Mesothelial cell of epicardium (in vitro differentiated cells): ENCODE data around the gene PPP1R16B. TPM values are rescaled to one million over a fixed set of nuclear protein-coding genes. Genes with fewer than 3 reads are reported as not detected.

Experiments
- DNase-seq, 2 experiments: peaks; one replicate each; pipeline ENCODE4 v3.0.0; 2021; ENCODE audit warnings: low spot score in 2 of 2; ENCODE audit not compliant: unreplicated experiment in 2 of 2
- H3K27ac Mint-ChIP-seq: 2 replicates; pipeline ENCODE4 v1.8.0; 2021; ENCODE audit warnings: mixed read lengths
- H3K27me3 Mint-ChIP-seq: 2 replicates; pipeline ENCODE4 v1.8.0; 2021; ENCODE audit warnings: low read depth, mixed read lengths
- H3K36me3 Mint-ChIP-seq: 2 replicates; pipeline ENCODE4 v1.8.0; 2021; ENCODE audit warnings: mixed read lengths
- H3K4me1 Mint-ChIP-seq: 2 replicates; pipeline ENCODE4 v1.8.0; 2021; ENCODE audit warnings: mixed read lengths
- H3K4me3 Mint-ChIP-seq: 2 replicates; pipeline ENCODE4 v1.8.0; 2021; ENCODE audit warnings: mild to moderate bottlenecking, moderate library complexity, mixed read lengths
- H3K9me3 Mint-ChIP-seq: 2 replicates; pipeline ENCODE4 v1.8.0; 2021; ENCODE audit warnings: mixed read lengths
- total RNA-seq: library from RNA; stranded (reverse); gene quantifications from 3 replicates; pipeline ENCODE4 v1.2.1, GENCODE V29; 2021
- TF ChIP-seq, protein P1 (sequence below): fragments of 200-600 bp; sonication (generic); IDR thresholded peaks from one replicate; pipeline ENCODE4 v1.5.0; 2021; ENCODE audit warnings: antibody characterized with exemption; ENCODE audit not compliant: unreplicated experiment

PPP1R16B gene
- total RNA-seq, 1 donor from 2014 or later, result not detected

DNA sequence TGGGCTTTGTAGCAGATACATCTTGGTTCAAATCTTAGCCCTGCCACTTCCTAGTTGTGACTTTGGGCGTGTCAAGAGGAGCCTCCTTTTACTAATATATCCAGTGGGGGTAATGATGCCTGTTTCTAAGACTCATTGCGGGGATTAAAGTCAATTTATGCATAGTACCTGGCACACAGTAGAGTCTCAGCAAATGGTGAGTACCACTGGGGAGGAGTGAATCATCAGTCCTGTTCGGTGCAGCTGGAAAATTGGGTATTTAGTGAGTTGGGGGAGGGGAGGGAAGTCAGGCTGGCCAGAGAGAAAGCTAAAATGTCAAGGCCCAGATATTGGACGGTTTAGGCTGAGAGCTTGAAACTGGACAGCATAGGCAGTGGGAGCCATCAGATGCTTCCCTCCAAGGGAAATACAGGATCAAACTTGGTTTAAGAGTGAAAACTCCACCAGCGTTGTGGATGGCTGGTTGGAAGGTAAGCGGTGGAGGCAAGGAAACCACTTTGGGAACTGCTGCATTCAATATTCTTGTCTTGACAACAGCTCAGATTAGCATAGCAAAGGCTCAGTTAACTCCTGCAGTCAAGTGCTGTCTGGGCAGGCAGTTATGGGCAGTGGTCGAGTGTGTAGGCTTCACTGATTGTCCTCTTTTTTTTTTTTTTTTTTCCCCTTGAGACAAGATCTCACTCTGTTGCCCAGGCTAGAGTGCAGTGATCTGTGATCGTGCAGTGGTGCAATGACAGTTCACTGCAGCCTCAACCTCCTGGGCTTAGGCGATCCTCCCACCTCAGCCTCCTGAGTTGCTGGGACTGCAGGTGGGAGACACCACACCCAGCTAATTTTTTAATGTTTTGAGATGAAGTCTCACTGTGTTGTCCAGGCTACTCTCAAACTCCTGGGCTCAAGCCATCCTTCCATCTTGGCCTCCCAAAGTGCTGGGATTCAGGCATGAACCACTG, 12.9 kb downstream of the PPP1R16B start:
- Mint-ChIP-seq H3K36me3 (no peaks in the 10 kb centered on the region), H3K27ac (no peak overlapping the region), H3K4me3 (no peak overlapping the region), H3K4me1 (no peaks in the 10 kb centered on the region), H3K27me3 (peaks cover 65% of the 10 kb centered on the region), H3K9me3 (peaks cover 12% of the 10 kb centered on the region)
- TF ChIP-seq, protein P1, sequence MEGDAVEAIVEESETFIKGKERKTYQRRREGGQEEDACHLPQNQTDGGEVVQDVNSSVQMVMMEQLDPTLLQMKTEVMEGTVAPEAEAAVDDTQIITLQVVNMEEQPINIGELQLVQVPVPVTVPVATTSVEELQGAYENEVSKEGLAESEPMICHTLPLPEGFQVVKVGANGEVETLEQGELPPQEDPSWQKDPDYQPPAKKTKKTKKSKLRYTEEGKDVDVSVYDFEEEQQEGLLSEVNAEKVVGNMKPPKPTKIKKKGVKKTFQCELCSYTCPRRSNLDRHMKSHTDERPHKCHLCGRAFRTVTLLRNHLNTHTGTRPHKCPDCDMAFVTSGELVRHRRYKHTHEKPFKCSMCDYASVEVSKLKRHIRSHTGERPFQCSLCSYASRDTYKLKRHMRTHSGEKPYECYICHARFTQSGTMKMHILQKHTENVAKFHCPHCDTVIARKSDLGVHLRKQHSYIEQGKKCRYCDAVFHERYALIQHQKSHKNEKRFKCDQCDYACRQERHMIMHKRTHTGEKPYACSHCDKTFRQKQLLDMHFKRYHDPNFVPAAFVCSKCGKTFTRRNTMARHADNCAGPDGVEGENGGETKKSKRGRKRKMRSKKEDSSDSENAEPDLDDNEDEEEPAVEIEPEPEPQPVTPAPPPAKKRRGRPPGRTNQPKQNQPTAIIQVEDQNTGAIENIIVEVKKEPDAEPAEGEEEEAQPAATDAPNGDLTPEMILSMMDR, result no peak
- no peak for DNase-seq

DNA sequence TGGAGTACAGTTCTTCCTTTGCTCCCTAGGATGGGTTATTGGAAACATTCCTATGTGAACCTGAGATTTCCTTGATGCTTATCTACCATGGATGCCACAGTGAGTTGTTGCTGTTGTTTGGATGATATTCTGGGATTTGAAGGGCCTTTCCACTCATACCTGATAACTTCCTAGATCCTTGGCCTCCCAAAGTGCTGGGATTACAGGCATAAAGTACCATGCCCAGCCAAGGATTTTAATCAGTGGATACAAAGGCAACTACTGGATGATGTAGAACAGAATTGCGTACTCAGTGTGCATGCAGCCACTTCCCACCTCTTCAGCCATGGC, 20.0 kb downstream of the PPP1R16B start:
- Mint-ChIP-seq H3K4me1 (peaks cover 21% of the 10 kb centered on the region), H3K27me3 (peaks cover 47% of the 10 kb centered on the region), H3K4me3 (no peak overlapping the region), H3K27ac (no peak overlapping the region), H3K36me3 (no peaks in the 10 kb centered on the region), H3K9me3 (peaks cover 12% of the 10 kb centered on the region)
- TF ChIP-seq, protein P1, result no peak
- DNase-seq, result no peak

DNA sequence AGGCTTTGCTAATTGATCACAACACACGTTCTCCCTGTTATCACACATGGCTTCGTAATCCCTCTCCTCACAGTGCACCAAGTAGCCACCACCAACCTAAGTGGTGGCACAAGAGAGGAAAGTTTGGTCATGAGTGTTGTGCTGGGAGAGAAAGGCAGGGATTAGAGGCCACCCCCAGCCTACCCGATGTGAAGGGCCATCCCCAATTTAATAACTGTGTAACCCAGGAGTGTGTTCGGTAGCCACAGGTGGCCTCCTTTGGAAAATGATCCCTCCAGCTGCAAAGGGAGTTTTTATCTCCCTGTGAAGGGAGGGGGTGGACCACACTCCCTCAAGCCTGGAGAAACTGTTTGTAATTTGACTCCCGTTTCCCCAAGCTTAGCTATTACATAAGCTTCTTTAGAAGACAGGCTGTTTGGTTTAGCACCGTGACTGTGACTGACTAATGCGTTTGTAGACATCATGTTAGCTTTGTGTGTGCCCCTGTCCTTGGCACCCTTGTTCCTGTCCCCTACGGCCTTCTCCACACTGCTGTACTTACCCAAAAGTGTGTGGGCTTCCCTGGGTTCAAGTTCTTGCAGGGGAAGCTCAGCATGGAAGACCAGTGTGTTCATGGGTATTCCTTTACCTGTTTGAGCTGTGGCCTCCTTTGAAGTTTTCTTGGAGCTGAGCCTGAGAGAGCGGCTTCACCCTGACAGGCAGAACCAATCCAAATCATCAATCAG, 20.6 kb downstream of the PPP1R16B start:
- no peak for DNase-seq
- TF ChIP-seq, protein P1, result no peak
- Mint-ChIP-seq H3K4me1 (peaks cover 21% of the 10 kb centered on the region), H3K27ac (no peak overlapping the region), H3K4me3 (no peak overlapping the region), H3K36me3 (no peaks in the 10 kb centered on the region), H3K27me3 (peaks cover 45% of the 10 kb centered on the region), H3K9me3 (peaks cover 10% of the 10 kb centered on the region)

DNA sequence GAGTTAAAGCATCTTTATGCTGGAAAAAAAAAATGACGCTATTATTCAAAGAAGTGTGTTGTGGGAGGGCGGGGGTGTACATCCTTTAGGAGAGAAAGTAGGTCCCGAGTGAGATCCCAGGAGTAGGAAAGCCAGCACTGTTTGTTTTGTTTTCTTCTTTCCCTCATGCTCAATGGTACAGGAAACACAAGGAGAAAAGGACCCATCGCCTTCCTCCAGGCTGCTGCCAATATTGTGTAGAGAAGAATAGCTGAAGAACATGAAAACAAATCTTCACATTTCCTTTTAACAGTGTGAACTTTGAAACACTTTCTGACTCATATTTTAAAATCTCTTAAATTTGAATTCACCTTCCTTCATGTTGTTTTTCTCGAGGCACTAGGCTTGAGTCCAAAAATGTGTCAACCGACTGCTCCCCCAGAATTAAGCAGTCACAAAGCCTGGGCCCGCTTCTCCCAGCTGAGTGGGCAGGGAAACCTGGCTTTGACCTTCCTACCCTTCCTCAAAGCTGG, 22.3 kb downstream of the PPP1R16B start:
- Mint-ChIP-seq H3K4me3 (no peak overlapping the region), H3K27ac (no peak overlapping the region), H3K4me1 (peaks cover 21% of the 10 kb centered on the region), H3K9me3 (no peaks in the 10 kb centered on the region), H3K36me3 (no peaks in the 10 kb centered on the region), H3K27me3 (peaks cover 35% of the 10 kb centered on the region)
- DNase-seq, result no peak
- TF ChIP-seq, protein P1, result no peak

DNA sequence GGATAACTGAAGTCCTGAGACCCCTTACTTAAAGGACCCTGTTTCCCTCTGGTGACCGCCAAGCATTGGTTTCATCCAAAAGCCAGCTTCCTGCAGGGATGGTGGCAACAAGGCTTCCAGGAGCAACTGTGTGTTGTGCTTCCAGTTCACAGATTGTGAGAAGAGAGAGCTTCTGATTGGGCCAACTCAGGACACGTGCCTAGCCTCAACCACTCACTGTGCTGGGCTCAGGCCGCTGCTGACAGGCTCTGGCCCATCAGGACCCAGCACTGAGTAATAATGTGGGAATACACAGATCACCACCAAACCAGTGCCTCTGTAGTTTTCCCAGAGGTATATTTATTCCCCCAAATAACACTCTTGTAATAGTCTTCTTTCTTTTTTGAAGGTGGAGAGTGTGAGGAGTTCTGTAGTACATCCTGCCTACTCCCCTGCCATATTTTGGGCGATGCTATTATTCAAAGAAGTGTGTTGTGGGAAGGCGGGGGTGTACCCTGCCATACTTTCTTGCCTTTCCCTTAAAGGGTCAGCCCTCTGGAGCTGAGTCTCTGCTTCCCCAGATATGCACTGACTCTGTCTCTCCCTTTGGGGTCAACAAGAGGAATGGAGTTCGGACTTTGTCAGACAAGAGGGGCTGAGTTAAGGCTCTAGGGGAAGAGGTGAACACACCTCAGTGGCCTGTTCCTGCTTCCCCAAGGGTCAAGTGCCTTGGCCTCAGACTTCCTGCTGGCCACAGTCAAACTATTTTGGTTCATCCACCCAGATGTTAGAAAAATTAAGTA, 23.2 kb downstream of the PPP1R16B start:
- Mint-ChIP-seq H3K9me3 (no peaks in the 10 kb centered on the region), H3K27me3 (peaks cover 37% of the 10 kb centered on the region), H3K27ac (no peak overlapping the region), H3K4me1 (peaks cover 21% of the 10 kb centered on the region), H3K4me3 (no peak overlapping the region), H3K36me3 (no peaks in the 10 kb centered on the region)
- TF ChIP-seq, protein P1, result no peak
- no peak for DNase-seq
